ENCODE results near the gene HMOX1. TPM values are rescaled to one million over a fixed set of nuclear protein-coding genes. Genes with fewer than 3 reads are reported as not detected.
A peak's percentile ranks its signal among the peaks of the same experiment; 100 is the strongest.

HMOX1 gene
- total and polyA plus RNA-seq, 2 of the 13 experiments (the other 11 are each of a cell fraction or from before 2014, with no cell fraction given) = 53.6 to 67.4 TPM

DNA sequence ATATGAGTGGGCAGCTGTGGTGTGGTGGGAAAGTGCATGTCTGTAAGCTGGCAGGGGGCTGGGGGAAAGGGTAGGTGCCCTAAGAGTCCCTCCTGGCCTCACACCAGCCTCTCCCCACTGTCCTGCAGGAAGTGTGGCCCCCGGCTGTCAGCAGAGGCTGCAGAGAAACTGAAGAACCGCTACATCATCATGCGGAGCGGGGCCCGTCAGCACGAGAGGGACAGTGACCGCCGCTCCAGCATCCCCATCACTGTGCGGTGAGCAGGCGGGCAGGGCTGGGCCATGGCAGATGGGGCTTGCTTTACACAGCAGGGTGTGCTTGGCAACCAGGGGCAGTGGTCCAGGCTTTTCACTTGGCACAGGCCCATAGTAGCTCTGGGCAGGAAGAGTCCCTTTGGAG, 38.9 kb downstream of the HMOX1 start:
- ATAC-seq = no peak

GRCh38 chr22:35421121-35421520, 40.2 kb downstream of the HMOX1 start:
- FAIRE-seq (no peak), DNase-seq (ENCODE audit: low spot score) (no peak), ATAC-seq (no peak)
- H3K9ac ChIP-seq (ENCODE audit: insufficient read depth, low read depth, low read length) = no peak overlapping the region
- H3K27me3 ChIP-seq (ENCODE audit: control insufficient read depth in 1 of 2, insufficient read depth in 2 of 2, low read length in 2 of 2) = no peaks in the 10 kb centered on the region
- H3K36me3 ChIP-seq (replicated peaks in 1 of 2; ENCODE audit: control insufficient read depth in 1 of 2, insufficient read depth in 2 of 2, low read length in 2 of 2) = peaks cover 29 to 91% of the 10 kb centered on the region in 2 experiments
- CTCF ChIA-PET (ENCODE audit: low intra/inter-chr PET ratio, low total read pairs) = no interaction called here
- no peaks in the 10 kb centered on the region for H4K20me1 ChIP-seq (ENCODE audit: insufficient read depth, low read length)
- POLR2A ChIA-PET = no interaction called here
- H3K4me2 ChIP-seq (ENCODE audit: low read depth, low read length) = no peak overlapping the region
- in situ Hi-C loops (cut with HindIII; ENCODE audit: extremely low pct_ligation_motif_present, low pct_unique_long_range_greater_than_20kb) = no loop called here
- no TSS peak for BruUV-seq (replicated peaks)
- H3K79me2 ChIP-seq (ENCODE audit: insufficient read depth, low read length) = no peaks in the 10 kb centered on the region
- WGBS (ENCODE audit: low lambda C conversion rate) = 91% methylated on average over 5 of the region's 12 CpGs
- no peak overlapping the region for H2AFZ ChIP-seq (ENCODE audit: low read length)
- H3K4me1 ChIP-seq (ENCODE audit: insufficient read depth, low read length) = no peaks in the 10 kb centered on the region
- no peak overlapping the region for H3K4me3 ChIP-seq (replicated peaks in 1 of 3; ENCODE audit: insufficient read depth in 1 of 3, low read depth in 2 of 3, low read length in 3 of 3)
- intact Hi-C loops (cut with micrococcal nuclease; ENCODE audit: unreplicated experiment) = no loop called here
- H3K9me3 ChIP-seq (ENCODE audit: low read length) = no peaks in the 10 kb centered on the region
- H3K27ac ChIP-seq (ENCODE audit: extremely low read length, insufficient read depth, low read length) = no peak overlapping the region
- TF ChIP-seq AGO2 (optimal IDR thresholded peaks at IDR 0.05; ENCODE audit: low read depth, low read length) (peak; percentile 38), ZBTB33 (CRISPR knock-in tag; IDR thresholded peaks at IDR 0.05) (peak; percentile 83)
- TF ChIP-seq, protein P1, sequence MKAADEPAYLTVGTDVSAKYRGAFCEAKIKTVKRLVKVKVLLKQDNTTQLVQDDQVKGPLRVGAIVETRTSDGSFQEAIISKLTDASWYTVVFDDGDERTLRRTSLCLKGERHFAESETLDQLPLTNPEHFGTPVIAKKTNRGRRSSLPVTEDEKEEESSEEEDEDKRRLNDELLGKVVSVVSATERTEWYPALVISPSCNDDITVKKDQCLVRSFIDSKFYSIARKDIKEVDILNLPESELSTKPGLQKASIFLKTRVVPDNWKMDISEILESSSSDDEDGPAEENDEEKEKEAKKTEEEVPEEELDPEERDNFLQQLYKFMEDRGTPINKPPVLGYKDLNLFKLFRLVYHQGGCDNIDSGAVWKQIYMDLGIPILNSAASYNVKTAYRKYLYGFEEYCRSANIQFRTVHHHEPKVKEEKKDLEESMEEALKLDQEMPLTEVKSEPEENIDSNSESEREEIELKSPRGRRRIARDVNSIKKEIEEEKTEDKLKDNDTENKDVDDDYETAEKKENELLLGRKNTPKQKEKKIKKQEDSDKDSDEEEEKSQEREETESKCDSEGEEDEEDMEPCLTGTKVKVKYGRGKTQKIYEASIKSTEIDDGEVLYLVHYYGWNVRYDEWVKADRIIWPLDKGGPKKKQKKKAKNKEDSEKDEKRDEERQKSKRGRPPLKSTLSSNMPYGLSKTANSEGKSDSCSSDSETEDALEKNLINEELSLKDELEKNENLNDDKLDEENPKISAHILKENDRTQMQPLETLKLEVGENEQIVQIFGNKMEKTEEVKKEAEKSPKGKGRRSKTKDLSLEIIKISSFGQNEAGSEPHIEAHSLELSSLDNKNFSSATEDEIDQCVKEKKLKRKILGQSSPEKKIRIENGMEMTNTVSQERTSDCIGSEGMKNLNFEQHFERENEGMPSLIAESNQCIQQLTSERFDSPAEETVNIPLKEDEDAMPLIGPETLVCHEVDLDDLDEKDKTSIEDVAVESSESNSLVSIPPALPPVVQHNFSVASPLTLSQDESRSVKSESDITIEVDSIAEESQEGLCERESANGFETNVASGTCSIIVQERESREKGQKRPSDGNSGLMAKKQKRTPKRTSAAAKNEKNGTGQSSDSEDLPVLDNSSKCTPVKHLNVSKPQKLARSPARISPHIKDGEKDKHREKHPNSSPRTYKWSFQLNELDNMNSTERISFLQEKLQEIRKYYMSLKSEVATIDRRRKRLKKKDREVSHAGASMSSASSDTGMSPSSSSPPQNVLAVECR (CRISPR knock-in tag; IDR thresholded peaks at IDR 0.05; ENCODE audit: borderline replicate concordance) = no peak

More for the DNA sequence above, 38.9 kb downstream of the HMOX1 start:
- DNase-seq (ENCODE audit: low spot score) (no peak), FAIRE-seq (no peak)
- H3K9ac ChIP-seq (ENCODE audit: insufficient read depth, low read depth, low read length) = no peak overlapping the region
- H3K27ac ChIP-seq (ENCODE audit: extremely low read length, insufficient read depth, low read length) = no peak overlapping the region
- H3K4me3 ChIP-seq (replicated peaks in 1 of 3; ENCODE audit: insufficient read depth in 1 of 3, low read depth in 2 of 3, low read length in 3 of 3) = no peak overlapping the region
- BruUV-seq (replicated peaks) = no TSS peak
- no peaks in the 10 kb centered on the region for H3K4me1 ChIP-seq (ENCODE audit: insufficient read depth, low read length)
- H2AFZ ChIP-seq (ENCODE audit: low read length) = no peak overlapping the region
- whole genome bisulfite sequencing (ENCODE audit: low lambda C conversion rate) = 97% methylated on average over 6 of the region's 10 CpGs
- ChIA-PET POLR2A (no interaction called here), CTCF (ENCODE audit: low intra/inter-chr PET ratio, low total read pairs) (no interaction called here)
- intact Hi-C loops (cut with micrococcal nuclease; ENCODE audit: unreplicated experiment) (no loop called here), in situ Hi-C loops (cut with HindIII; ENCODE audit: extremely low pct_ligation_motif_present, low pct_unique_long_range_greater_than_20kb) (no loop called here)
- H3K4me2 ChIP-seq (ENCODE audit: low read depth, low read length) = no peak overlapping the region
- no peaks in the 10 kb centered on the region for H4K20me1 ChIP-seq (ENCODE audit: insufficient read depth, low read length)
- peaks cover 32 to 93% of the 10 kb centered on the region in 2 experiments for H3K36me3 ChIP-seq (replicated peaks in 1 of 2; ENCODE audit: control insufficient read depth in 1 of 2, insufficient read depth in 2 of 2, low read length in 2 of 2)
- no peaks in the 10 kb centered on the region for H3K79me2 ChIP-seq (ENCODE audit: insufficient read depth, low read length)
- TF ChIP-seq, protein P2, sequence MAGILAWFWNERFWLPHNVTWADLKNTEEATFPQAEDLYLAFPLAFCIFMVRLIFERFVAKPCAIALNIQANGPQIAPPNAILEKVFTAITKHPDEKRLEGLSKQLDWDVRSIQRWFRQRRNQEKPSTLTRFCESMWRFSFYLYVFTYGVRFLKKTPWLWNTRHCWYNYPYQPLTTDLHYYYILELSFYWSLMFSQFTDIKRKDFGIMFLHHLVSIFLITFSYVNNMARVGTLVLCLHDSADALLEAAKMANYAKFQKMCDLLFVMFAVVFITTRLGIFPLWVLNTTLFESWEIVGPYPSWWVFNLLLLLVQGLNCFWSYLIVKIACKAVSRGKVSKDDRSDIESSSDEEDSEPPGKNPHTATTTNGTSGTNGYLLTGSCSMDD (CRISPR knock-in tag; IDR thresholded peaks at IDR 0.05) = no peak
- no peak for TF ChIP-seq ZFP37 (CRISPR knock-in tag; IDR thresholded peaks at IDR 0.05; ENCODE audit: borderline replicate concordance)
- TF ChIP-seq WIZ (CRISPR knock-in tag; IDR thresholded peaks at IDR 0.05) = no peak
- no peak for TF ChIP-seq ERF (CRISPR knock-in tag; IDR thresholded peaks at IDR 0.05)
- no peak for TF ChIP-seq TERF1 (CRISPR knock-in tag; IDR thresholded peaks at IDR 0.05)
- no peak for TF ChIP-seq SOX13 (IDR thresholded peaks at IDR 0.05)
- no peak for TF ChIP-seq SOX13 (CRISPR knock-in tag; conservative IDR thresholded peaks at IDR 0.05 in 1 of 2, IDR thresholded peaks at IDR 0.05 in 1 of 2)
- no peaks in the 10 kb centered on the region for H3K9me3 ChIP-seq (ENCODE audit: low read length)
- no peaks in the 10 kb centered on the region for H3K27me3 ChIP-seq (ENCODE audit: control insufficient read depth in 1 of 2, insufficient read depth in 2 of 2, low read length in 2 of 2)
